Measurements from ENCODE around the gene FGFR4.

The FGFR4 gene

DNA sequence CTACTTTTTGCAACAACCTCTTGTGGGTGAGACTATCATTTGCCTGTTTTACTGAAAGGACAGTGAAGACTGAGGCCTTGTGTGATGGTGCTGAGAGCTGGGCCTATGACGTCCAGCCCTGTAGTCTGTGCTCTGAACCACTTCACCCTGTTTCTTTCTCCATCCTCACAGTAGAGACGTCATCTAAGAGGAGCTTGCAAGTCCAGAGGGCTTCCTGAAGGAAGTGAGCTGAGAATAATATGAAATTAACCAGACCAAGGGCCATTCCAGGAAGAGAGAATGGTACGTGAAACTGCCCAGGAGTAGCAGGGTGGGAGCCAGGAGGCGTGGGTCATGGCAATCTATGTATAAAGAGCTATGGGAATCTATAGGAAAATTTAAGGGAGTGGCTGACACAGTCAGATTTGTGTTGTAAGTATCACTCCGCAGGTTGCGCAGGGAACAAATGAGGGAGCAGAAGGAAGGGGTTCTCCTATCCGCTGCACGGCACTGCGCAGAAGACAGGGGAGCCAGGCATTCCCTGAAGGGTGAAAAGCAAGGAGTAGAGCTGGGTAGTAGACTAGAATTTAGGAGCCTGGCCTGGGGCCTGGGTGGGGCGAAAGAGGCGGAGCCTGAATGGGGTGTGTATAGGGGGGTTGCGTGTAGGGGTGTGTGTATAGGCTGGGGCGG is 596 bp upstream of the FGFR4 start:
- DNase-seq, result no peak

DNA sequence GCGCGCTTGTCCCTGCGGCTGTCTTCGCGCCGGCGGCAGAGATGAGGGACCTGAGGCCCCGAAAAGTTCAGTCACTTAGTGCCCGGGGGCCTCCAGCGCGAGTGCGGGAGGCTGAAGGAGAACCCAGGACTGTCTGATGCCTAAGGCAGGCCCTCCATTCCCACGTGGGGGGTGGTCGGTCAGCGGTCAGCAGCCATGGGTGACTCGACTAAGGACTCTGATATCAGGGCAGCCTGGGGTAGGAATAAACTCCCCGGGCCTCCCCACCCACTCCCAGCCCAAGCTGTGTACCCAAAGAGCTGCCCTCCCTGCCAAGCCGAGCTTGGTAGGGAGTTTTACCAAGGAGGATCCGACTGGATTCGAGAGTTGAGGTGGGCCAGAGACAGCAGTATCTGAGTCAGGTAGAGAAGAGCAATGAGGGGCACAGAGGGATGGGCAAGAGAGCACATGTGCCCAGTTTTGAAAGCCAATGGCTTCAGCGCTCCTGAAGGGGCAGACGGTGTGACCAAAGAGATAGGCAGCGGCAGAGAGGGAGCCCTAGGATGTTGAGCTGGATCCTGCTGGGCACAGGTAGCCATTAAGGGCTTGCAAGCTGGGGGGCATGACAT is 787 bp downstream of the FGFR4 start:
- no peak for DNase-seq

DNA sequence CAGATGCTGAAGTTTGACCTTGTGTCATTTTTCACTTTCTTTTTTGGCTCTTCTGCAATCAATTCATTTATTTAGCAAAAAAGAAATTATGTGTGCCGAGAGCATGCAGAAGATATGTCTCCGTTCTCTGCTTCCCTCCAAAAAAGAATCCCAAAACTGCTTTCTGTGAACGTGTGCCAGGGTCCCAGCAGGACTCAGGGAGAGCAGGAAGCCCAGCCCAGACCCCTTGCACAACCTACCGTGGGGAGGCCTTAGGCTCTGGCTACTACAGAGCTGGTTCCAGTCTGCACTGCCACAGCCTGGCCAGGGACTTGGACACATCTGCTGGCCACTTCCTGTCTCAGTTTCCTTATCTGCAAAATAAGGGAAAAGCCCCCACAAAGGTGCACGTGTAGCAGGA is 2.4 kb downstream of the FGFR4 start:
- DNase-seq, result no peak

DNA sequence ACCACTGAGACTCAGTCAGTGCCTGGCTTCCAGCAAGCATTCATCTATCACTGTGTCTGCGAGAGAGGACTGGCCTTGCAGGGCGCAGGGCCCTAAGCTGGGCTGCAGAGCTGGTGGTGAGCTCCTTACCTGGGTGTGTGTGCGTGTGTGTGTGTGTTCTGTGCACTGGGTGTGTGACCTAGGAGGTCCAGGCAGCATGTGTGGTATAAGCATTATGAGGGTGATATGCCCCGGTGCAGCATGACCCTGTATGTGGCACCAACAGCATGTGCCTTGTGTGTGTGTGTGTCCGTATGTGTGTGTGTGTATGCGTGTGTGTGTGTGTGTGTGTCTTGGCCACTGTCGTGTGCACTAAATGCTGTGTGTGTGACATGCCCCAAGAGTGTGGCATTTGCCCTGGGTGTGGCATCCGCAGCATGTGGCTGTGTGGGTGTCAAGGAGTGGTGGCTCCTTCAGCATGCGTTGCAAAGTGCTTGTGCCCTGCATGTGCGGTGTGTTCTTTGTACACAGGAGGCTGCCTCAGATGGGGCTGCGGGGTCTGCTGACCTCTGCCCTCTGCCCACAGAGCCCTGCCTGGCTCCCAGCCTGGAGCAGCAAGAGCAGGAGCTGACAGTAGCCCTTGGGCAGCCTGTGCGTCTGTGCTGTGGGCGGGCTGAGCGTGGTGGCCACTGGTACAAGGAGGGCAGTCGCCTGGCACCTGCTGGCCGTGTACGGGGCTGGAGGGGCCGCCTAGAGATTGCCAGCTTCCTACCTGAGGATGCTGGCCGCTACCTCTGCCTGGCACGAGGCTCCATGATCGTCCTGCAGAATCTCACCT is 3.3 kb downstream of the FGFR4 start:
- no peak for DNase-seq

DNA sequence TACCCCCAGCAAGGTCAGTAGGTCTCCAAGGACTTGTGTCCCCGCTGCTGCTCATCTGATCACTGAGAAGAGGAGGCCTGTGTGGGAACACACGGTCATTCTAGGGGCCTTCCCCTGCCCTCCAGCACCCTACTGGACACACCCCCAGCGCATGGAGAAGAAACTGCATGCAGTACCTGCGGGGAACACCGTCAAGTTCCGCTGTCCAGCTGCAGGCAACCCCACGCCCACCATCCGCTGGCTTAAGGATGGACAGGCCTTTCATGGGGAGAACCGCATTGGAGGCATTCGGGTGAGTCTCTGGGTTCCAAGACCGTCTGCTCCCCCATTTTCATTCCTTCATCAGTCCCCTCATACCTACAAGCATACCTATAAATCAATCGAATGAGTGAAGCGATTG is 4.1 kb downstream of the FGFR4 start:
- no peak for DNase-seq

DNA sequence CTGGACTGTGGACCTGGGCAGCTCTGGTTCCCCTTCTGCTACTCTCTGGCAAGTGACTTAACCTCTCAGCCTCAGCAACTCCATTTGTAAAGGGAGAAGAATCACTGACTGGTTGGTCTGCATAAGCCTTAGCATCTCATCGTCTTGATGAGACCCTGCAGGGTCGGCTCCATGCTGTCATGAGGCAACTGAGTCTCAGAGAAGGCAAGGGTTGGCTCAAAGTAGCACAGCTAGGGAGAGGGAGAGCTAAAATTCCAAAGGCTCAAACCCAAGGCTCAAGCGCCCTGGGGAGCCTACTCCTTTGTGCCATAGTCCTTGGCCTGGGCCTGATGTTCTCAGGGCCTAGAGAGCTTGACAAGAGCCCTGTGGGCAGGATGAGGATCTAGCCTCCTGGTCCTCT is 4.5 kb downstream of the FGFR4 start:
- DNase-seq, result no peak

DNA sequence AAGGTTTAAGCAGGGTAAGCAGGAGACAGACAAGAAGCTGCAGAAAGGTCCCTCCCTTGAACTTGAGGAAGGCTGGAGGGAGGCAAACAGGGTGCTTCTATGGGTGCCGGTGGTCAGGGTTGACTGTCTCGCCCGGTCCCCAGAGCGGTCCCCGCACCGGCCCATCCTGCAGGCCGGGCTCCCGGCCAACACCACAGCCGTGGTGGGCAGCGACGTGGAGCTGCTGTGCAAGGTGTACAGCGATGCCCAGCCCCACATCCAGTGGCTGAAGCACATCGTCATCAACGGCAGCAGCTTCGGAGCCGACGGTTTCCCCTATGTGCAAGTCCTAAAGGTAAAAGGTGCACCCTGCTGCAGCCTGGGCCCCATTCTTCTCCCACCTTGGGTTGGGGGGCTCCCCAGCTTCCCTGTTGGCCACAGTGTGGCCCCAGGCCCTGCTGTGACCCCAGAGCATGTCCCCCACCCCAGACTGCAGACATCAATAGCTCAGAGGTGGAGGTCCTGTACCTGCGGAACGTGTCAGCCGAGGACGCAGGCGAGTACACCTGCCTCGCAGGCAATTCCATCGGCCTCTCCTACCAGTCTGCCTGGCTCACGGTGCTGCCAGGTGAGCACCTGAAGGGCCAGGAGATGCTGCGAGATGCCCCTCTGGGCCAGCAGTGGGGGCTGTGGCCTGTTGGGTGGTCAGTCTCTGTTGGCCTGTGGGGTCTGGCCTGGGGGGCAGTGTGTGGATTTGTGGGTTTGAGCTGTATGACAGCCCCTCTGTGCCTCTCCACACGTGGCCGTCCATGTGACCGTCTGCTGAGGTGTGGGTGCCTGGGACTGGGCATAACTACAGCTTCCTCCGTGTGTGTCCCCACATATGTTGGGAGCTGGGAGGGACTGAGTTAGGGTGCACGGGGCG is 5.7 kb downstream of the FGFR4 start:
- no peak for DNase-seq

DNA sequence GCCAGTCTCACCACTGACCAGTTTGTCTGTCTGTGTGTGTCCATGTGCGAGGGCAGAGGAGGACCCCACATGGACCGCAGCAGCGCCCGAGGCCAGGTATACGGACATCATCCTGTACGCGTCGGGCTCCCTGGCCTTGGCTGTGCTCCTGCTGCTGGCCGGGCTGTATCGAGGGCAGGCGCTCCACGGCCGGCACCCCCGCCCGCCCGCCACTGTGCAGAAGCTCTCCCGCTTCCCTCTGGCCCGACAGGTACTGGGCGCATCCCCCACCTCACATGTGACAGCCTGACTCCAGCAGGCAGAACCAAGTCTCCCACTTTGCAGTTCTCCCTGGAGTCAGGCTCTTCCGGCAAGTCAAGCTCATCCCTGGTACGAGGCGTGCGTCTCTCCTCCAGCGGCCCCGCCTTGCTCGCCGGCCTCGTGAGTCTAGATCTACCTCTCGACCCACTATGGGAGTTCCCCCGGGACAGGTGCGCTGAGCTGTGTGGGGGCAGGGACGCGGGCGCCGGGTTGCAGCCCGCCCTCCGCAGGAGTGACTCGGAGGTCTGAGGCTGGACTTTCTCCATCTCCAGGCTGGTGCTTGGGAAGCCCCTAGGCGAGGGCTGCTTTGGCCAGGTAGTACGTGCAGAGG is 6.5 kb downstream of the FGFR4 start:
- no peak for DNase-seq

DNA sequence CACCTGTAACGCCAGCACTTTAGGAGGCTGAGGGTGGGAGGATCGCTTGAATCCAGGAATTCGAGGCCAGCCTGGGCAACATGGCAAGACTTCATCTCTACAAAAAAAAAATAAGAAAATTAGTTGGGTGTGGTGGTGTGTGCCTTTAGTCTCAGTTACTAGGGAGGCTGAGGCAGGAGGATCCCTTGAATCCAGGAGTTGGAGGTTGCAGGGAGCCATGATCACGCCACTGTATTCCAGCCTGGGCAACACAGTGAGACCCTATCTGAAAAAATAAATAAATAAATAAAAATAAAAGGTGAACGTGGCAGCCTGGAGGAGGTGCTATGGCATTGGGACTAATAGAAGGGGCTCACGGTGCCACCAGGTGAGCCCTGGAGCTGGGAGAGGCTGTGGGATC is 7.1 kb downstream of the FGFR4 start:
- DNase-seq, result no peak

DNA sequence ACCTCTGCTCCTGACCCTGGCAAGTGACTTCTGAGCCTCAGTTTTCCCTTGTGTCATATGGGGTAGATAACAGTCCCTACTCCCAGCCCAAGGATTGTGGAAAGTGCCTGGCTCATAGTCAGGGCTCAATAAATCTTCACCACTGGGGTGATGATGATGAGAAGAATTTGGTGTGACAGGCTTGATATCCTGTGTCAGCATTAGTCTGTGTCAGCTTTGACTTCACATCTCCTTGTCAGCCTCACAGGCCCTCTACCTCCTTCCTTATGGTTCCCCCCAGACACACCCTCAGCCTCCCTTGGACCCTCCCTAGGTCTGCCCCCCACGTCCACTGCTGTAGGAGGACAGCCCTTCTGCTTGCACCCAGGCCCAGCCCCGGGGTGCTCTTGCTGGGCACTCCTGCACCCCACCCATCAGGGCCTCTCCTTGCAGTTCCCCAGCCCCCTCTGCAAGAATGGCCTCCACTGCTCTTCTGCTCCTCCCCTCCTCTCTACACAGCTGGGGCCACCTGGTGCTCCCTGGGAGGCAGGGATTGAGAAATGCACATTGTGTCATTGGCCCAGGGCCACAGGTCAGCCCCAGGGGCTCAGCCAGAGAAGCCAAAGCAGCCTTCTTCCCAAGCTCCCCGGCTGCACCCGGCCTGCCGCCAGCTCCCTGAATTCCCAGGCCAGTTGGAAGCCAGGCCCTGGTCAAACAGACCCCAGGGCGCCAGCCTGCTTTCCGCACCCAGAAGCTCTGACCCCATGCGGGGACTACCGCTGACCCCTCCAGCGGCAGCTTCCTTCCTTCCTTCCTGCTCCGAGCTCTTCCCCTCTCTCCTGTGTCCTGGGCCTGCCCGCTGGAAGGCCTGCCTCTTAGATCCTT is 7.7 kb downstream of the FGFR4 start:
- DNase-seq, result no peak

DNA sequence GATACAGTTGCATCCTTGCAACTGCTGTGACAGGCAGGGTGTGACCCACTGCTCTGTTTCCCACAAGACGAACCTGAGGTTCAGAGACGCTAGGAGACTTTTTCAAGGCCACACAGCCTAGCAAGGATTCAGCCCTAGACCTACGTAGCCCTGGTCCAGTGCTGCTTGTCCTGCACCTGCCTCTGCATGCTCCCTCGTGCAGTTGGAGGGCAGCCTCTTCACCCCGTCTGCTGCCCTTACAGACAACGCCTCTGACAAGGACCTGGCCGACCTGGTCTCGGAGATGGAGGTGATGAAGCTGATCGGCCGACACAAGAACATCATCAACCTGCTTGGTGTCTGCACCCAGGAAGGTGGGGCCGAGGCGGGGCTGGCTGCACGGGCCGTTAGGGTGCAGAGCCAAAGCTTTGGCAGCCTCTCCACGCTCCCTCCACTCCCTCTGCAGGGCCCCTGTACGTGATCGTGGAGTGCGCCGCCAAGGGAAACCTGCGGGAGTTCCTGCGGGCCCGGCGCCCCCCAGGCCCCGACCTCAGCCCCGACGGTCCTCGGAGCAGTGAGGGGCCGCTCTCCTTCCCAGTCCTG is 8.5 kb downstream of the FGFR4 start:
- DNase-seq, result no peak

DNA sequence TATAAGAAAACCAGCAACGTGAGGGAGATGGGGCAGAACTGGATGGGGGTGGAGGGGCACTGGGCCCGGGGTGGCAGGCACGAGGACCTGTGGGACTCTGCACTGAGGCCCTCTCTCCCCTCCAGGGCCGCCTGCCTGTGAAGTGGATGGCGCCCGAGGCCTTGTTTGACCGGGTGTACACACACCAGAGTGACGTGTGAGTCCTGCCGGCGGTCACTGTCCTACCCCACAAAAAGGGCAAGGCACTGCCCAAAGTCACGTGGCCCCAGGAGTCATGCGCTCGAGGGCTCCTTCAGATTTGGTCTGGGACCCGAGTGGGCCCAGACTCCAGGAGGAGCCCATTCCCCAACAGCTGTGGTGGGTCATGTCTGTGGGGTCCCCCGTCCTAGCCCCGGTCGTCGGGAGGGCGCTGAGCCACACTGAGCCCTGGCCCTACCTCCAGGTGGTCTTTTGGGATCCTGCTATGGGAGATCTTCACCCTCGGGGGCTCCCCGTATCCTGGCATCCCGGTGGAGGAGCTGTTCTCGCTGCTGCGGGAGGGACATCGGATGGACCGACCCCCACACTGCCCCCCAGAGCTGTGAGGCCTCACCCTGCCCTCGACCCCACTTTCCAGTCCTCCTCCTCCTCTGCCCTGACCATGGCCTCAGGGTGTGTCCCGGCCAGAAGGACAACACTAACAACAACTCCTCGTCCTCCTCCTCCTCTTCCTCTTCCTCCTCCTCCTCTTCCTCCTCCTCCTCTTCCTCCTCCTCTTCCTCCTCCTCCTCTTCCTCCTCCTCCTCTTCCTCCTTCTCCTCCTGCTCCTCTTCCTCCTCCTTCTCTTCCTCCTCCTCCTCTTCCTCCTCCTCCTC is 9.7 kb downstream of the FGFR4 start:
- DNase-seq, result no peak

DNA sequence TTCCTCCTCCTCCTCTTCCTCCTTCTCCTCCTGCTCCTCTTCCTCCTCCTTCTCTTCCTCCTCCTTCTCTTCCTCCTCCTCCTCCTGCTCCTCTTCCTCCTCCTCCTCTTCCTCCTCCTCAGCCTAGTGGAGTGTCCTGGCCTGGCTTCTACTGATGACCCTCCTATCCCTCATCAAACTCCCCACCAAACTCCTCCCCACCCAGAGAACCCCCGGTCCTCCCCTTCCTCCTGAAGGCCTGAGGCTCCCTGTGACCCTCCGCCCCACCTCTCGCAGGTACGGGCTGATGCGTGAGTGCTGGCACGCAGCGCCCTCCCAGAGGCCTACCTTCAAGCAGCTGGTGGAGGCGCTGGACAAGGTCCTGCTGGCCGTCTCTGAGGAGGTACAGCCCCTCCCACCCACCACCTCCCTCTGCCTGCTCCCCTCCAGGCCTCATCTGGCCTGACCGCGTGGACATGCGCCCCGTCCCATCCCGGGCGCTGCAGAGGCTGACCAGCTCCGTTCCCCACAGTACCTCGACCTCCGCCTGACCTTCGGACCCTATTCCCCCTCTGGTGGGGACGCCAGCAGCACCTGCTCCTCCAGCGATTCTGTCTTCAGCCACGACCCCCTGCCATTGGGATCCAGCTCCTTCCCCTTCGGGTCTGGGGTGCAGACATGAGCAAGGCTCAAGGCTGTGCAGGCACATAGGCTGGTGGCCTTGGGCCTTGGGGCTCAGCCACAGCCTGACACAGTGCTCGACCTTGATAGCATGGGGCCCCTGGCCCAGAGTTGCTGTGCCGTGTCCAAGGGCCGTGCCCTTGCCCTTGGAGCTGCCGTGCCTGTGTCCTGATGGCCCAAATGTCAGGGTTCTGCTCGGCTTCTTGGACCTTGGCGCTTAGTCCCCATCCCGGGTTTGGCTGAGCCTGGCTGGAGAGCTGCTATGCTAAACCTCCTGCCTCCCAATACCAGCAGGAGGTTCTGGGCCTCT is 10.6 kb downstream of the FGFR4 start:
- no peak for DNase-seq

DNA sequence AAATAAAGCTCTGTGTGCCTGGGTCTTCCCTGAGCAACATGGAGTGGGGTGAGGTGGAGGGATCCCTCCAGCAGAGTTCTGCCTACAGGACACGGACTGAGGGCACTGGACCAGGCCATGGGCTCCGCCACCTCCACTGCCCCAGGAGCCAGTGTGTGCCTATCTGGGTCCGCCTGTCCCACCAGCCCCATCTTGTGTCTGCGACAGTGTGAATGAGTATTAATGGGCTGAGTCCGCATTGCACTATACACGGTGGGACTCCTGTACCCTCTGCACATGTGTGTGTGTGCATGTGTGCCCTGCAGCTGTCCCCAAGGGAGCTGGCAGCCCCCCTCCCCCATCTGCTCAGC is 11.4 kb downstream of the FGFR4 start:
- no peak for DNase-seq

DNA sequence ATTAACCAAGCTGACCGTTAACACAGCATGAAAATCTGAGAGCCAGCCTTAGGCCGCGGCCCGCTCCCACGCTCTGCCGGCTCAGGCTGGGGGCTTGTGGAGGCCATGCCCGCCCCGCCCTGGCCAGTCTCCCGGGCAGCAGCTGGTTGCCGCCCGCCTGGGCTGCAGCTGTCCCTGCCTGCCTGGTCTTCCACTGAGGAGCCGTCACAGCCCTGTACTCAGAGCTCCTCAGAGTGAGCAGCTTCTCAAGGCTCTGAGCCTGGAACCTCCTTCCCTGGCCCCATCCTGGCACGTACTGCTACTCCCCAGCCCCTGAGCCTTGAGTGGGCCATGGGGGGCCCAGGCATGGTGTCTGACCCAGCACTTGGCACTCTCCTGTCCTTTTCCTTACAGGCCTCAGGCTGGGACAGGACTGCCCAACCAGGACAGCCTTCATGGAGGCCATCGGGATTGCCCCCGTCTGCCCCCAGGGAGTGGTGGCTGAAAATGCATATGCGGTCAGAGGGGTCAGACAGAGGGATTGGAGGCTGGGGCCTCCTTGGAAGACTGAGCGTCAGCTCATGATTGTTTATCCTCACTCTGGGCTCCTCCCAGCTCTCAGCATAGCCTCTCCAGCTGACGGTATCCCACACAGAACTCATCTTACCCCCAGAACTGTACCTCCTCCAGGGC is 11.9 kb downstream of the FGFR4 start:
- DNase-seq, result no peak

DNA sequence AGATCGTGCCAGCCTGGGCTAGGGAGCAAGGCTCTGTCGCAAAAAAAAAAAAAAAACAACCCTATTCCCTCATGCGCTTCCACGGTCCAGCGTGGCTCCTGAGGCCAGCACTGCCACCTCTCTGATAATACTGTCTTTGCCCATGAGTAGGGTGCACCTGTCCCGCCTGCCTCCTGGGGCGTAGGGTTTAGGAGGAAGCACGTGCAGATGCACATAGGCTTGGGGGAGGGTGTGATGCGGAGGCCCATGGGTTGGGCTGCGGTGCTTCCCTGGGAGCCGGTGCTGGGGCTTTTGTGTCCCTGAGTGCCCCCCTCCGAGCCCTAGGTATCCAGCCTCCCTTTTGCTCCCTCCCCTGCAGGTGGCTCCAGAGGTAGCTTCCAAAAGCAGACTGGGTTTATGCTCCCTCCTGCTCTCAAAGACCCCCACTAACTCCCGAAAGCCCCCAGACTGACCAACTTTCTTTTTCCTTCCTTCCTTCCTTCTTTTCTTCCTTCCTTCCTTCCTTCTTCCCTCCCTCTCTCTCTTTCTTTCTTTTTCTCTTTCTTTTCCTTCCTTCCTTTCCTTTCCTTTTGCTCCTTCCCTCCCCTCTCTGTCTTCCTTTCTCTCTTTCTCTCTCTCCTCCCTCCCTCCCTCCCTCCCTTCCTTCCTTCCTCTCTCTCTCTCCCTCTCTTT is 12.8 kb downstream of the FGFR4 start:
- no peak for DNase-seq

DNA sequence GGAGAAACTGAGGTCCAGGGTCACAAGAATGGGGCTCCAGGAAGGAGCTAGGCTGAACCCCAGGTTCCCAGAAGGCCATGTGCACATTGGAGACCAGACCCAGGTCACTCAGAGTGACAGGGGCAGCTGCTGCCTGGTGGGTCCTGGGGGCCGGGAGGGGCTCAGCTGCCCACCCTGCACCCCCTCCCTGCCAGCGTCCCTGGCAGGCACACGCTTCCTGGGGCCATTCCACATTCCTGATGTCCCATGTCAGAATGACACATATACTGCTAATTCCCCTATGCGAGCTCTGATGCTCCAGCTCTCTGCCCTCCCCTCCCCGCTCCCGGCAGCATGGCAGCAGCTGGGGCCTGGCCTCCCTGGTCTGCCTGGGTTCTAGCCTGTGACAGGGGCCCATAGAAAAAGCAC is 14.0 kb downstream of the FGFR4 start:
- no peak for DNase-seq

Data from Kasumi-1 (cell line).